Uterus (tissue), 2 donors: ENCODE data around the gene IGF1R.

Experiments
- POLR2A ChIP-seq, 2 donors: fragments of 450-650 bp; IDR thresholded peaks; one replicate each; pipeline ENCODE4 v1.6.1; 2016; ENCODE audit warnings: antibody characterized with exemption in 2 of 2, mild to moderate bottlenecking in 1 of 2, moderate library complexity in 1 of 2
- TF ChIP-seq, protein P1 (sequence below), 4 experiments: fragments of 200-600 bp in 2 of 4; fragments of 450-650 bp in 2 of 4; sonication (generic) in 2 of 4; IDR thresholded peaks; one replicate each; pipeline ENCODE4 v1.5.1; 2016 to 2019; ENCODE audit warnings: antibody characterized with exemption in 4 of 4, mild to moderate bottlenecking in 2 of 4, moderate library complexity in 1 of 4

DNA sequence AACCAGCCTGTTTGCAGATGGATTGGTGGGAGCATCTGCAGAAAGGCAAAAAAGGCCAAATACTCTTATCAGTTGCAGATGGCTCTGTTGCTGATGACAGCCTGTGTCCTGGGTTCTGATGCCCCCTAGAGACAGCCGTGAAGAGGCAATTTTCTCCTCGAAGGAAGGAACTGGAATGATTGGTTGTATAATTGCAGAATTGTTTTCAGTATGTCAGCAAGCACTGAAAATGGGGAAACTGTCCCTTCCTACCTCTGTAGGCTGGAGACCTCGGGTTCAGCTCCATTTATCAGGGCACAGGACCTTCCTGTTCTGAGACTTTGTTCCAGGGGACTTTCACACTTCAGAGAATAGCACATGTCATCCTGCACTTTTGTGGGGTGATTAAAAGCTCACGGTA, 256.2 kb downstream of the IGF1R start:
- TF ChIP-seq, protein P1, sequence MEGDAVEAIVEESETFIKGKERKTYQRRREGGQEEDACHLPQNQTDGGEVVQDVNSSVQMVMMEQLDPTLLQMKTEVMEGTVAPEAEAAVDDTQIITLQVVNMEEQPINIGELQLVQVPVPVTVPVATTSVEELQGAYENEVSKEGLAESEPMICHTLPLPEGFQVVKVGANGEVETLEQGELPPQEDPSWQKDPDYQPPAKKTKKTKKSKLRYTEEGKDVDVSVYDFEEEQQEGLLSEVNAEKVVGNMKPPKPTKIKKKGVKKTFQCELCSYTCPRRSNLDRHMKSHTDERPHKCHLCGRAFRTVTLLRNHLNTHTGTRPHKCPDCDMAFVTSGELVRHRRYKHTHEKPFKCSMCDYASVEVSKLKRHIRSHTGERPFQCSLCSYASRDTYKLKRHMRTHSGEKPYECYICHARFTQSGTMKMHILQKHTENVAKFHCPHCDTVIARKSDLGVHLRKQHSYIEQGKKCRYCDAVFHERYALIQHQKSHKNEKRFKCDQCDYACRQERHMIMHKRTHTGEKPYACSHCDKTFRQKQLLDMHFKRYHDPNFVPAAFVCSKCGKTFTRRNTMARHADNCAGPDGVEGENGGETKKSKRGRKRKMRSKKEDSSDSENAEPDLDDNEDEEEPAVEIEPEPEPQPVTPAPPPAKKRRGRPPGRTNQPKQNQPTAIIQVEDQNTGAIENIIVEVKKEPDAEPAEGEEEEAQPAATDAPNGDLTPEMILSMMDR (IDR thresholded peaks at IDR 0.05), result peak; percentile 33 to 50 (median 39)
- no peak for TF ChIP-seq POLR2A (IDR thresholded peaks at IDR 0.05)
